ENCODE results near the gene SRRM2. TPM values are rescaled to one million over a fixed set of nuclear protein-coding genes. Genes with fewer than 3 reads are reported as not detected.

Gene SRRM2
- total RNA-seq, 1 donor from 2014 or later = 963 TPM

- Mint-ChIP-seq H3K27me3 (peaks cover 52% of the 10 kb centered on the region), H3K4me3 (no peak overlapping the region), H3K36me3 (ENCODE audit: low read depth) (no peaks in the 10 kb centered on the region), H3K9me3 (no peaks in the 10 kb centered on the region), H3K4me1 (peaks cover 1% of the 10 kb centered on the region), H3K27ac (no peak overlapping the region)
- ChIA-PET CTCF (no interaction called here), POLR2A (no interaction called here)
- intact Hi-C loops (cut with micrococcal nuclease) = no loop called here
- DNase-seq (no peak), ATAC-seq (ENCODE audit: low read depth) (no peak)
- no peak for TF ChIP-seq CTCF (IDR thresholded peaks at IDR 0.05)
These were observed 38.7 kb downstream of the SRRM2 start for GRCh38 chr16:2791174-2791573.

GRCh38 chr16:2792940-2793339, 40.5 kb downstream of the SRRM2 start:
- Mint-ChIP-seq H3K27ac (no peak overlapping the region), H3K4me1 (no peaks in the 10 kb centered on the region), H3K27me3 (peaks cover 53% of the 10 kb centered on the region), H3K9me3 (no peaks in the 10 kb centered on the region), H3K36me3 (ENCODE audit: low read depth) (no peaks in the 10 kb centered on the region), H3K4me3 (no peak overlapping the region)
- ChIA-PET POLR2A (no interaction called here), CTCF (no interaction called here)
- DNase-seq (no peak), ATAC-seq (ENCODE audit: low read depth) (no peak)
- TF ChIP-seq CTCF (IDR thresholded peaks at IDR 0.05) = no peak
- intact Hi-C loops (cut with micrococcal nuclease) = no loop called here

GRCh38 chr16:2795395-2796143, 43.1 kb downstream of the SRRM2 start:
- no peak overlapping the region for H3K27ac Mint-ChIP-seq
- ChIA-PET CTCF (no interaction called here), POLR2A (interaction anchor here (1.2 kb wide), 1 partner anchor 19 kb away, joined by 3 read pairs; no protein-coding TSS in a partner anchor)
- no peak for DNase-seq
- intact Hi-C loops (cut with micrococcal nuclease) = no loop called here
- no peaks in the 10 kb centered on the region for H3K9me3 Mint-ChIP-seq
- TF ChIP-seq CTCF (IDR thresholded peaks at IDR 0.05) = no peak
- peaks cover 39% of the 10 kb centered on the region for H3K27me3 Mint-ChIP-seq
- H3K4me3 Mint-ChIP-seq = no peak overlapping the region
- no peak for ATAC-seq (ENCODE audit: low read depth)
- H3K36me3 Mint-ChIP-seq (ENCODE audit: low read depth) = no peaks in the 10 kb centered on the region
- H3K4me1 Mint-ChIP-seq = no peaks in the 10 kb centered on the region

- POLR2A ChIA-PET = no interaction called here
- H3K4me1 Mint-ChIP-seq = no peaks in the 10 kb centered on the region
- no peak overlapping the region for H3K27ac Mint-ChIP-seq
- no peak for DNase-seq
- CTCF ChIA-PET = no interaction called here
- no peak for ATAC-seq (ENCODE audit: low read depth)
- H3K27me3 Mint-ChIP-seq = peaks cover 22% of the 10 kb centered on the region
- no peak overlapping the region for H3K4me3 Mint-ChIP-seq
- peaks cover 4% of the 10 kb centered on the region for H3K9me3 Mint-ChIP-seq
- no peak for TF ChIP-seq CTCF (IDR thresholded peaks at IDR 0.05)
- H3K36me3 Mint-ChIP-seq (ENCODE audit: low read depth) = no peaks in the 10 kb centered on the region
- intact Hi-C loops (cut with micrococcal nuclease) = no loop called here
These were observed 46.3 kb downstream of the SRRM2 start for GRCh38 chr16:2798723-2799204.

GRCh38 chr16:2799205-2799858, 46.9 kb downstream of the SRRM2 start:
- H3K27me3 Mint-ChIP-seq = peaks cover 25% of the 10 kb centered on the region
- ATAC-seq (ENCODE audit: low read depth) (no peak), DNase-seq (no peak)
- ChIA-PET POLR2A (no interaction called here), CTCF (no interaction called here)
- peaks cover 10% of the 10 kb centered on the region for H3K9me3 Mint-ChIP-seq
- no peaks in the 10 kb centered on the region for H3K36me3 Mint-ChIP-seq (ENCODE audit: low read depth)
- no peak overlapping the region for H3K4me3 Mint-ChIP-seq
- H3K27ac Mint-ChIP-seq = no peak overlapping the region
- intact Hi-C loops (cut with micrococcal nuclease) = no loop called here
- H3K4me1 Mint-ChIP-seq = no peaks in the 10 kb centered on the region
- no peak for TF ChIP-seq CTCF (IDR thresholded peaks at IDR 0.05)
